HuH-7.5 (cell line): ENCODE results near the gene CEACAM5.

Experiments used
- DNase-seq: peaks from one replicate; pipeline ENCODE4 v3.0.0; 2011; ENCODE audit warnings: low spot score

CEACAM5 gene

GRCh38 chr19:41708481-41708880 is at the start of gene CEACAM5:
TSS of gene CEACAM5 (plus strand) at chr19:41708626. CDS start at chr19:41708732, 106 bp downstream.
- DNase-seq = no peak

GRCh38 chr19:41666075-41666474 is 42.4 kb upstream of the CEACAM5 start:
- no peak for DNase-seq

GRCh38 chr19:41668315-41668714 is 40.1 kb upstream of the CEACAM5 start:
- no peak for DNase-seq

GRCh38 chr19:41670755-41671154 is 37.7 kb upstream of the CEACAM5 start:
- no peak for DNase-seq

DNA sequence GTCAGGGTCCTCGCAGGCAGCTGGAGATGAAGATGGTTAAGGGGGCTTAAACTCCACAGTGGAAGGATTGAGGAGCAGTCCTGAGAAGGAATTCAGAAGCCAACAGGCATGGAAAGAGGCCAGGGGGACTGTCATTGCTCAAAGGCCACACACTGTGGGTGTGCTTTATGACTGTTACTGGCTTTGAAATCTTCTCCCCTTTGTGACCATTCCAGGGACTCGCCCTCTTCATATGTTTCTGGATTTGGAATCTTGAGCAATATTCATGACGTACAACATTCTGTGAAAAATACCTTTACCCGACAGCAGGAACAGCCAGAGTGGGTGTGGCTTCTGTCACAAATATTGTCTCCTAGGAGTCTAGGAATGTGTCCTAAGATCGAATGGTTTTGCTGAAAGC is 36.9 kb upstream of the CEACAM5 start:
- DNase-seq = no peak

DNA sequence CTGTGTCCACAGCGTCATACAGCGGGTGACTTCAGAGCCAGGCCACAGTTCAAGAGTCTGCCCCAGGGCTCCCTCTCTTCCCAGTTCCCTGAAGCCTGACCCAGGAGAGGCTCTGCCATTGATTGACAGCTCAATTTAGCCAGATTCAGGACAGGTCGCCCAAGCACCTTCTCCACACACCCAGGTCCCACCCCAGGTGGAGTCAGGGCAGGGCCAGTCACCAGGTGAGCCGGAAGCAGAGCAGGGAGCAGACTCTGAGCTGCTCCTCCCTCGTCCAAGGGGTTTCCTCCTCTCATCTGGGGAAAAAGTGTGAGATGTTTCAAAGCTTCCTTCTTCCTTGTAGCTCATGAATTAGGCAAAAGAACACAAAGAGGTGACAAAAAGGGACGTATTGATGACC is 26.0 kb upstream of the CEACAM5 start:
- no peak for DNase-seq

DNA sequence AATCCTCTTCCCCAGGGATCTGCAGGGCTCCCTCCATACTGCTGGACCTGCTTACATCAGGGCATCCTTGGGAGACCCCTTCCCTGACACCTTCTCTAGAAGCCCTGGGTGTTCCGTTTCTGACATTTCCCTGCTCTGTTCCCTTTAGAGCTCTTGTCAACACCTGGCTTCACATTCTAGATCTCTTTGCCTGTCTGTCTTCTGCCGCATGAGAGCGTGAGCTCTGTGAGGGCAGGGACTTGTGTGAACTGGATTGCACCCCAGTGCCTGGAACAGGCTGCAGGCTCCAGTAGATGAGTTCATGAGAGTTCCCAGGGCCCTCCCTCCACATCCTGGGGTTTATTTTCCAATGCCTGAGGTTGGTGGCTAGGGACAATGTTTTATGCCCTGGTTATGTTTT is 21.0 kb upstream of the CEACAM5 start:
- DNase-seq = no peak

- no peak for DNase-seq
Observed at GRCh38 chr19:41688098-41688497, 20.3 kb upstream of the CEACAM5 start, which contains the start of gene CEACAM7. TSS of gene CEACAM7 (minus strand) at chr19:41688270. CDS start at chr19:41688165, 105 bp downstream.

DNA sequence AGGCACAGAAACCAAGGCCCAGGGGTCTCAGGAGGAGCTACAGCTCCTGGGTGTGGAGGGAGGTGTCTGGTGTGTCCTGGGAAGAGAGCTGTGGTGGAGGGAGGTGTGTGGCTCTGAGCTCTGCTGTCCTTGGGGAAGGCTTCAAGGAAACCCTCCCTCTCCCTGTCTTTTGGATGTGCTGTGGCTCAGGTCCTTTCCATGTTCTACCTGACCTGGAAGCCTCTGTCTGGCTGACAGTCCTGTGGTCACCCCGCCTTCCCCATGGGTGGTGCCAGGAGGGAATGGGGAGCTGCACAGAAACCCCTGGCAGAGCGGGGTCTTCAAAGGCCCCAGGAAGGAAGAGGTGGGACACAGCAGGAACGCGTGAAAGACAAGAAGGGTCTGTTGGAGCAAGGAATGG is 19.7 kb upstream of the CEACAM5 start:
- no peak for DNase-seq

- DNase-seq = no peak
Observed at GRCh38 chr19:41689993-41690800, 18.2 kb upstream of the CEACAM5 start.

- DNase-seq = no peak
Observed at GRCh38 chr19:41690801-41691065, 17.7 kb upstream of the CEACAM5 start.

- DNase-seq = peak; percentile 43
Observed at GRCh38 chr19:41691268-41691970, 17.0 kb upstream of the CEACAM5 start.

GRCh38 chr19:41694196-41694595 is 14.2 kb upstream of the CEACAM5 start:
- no peak for DNase-seq

GRCh38 chr19:41694831-41695635 is 13.4 kb upstream of the CEACAM5 start:
- no peak for DNase-seq

GRCh38 chr19:41695745-41696144 is 12.7 kb upstream of the CEACAM5 start:
- DNase-seq = no peak

DNA sequence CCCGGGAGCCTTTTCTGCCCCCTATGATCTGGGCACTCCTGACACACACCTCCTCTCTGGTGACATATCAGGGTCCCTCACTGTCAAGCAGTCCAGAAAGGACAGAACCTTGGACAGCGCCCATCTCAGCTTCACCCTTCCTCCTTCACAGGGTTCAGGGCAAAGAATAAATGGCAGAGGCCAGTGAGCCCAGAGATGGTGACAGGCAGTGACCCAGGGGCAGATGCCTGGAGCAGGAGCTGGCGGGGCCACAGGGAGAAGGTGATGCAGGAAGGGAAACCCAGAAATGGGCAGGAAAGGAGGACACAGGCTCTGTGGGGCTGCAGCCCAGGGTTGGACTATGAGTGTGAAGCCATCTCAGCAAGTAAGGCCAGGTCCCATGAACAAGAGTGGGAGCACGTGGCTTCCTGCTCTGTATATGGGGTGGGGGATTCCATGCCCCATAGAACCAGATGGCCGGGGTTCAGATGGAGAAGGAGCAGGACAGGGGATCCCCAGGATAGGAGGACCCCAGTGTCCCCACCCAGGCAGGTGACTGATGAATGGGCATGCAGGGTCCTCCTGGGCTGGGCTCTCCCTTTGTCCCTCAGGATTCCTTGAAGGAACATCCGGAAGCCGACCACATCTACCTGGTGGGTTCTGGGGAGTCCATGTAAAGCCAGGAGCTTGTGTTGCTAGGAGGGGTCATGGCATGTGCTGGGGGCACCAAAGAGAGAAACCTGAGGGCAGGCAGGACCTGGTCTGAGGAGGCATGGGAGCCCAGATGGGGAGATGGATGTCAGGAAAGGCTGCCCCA is 11.8 kb upstream of the CEACAM5 start:
- DNase-seq = no peak

GRCh38 chr19:41697198-41697855 is 11.1 kb upstream of the CEACAM5 start:
- DNase-seq = no peak

DNA sequence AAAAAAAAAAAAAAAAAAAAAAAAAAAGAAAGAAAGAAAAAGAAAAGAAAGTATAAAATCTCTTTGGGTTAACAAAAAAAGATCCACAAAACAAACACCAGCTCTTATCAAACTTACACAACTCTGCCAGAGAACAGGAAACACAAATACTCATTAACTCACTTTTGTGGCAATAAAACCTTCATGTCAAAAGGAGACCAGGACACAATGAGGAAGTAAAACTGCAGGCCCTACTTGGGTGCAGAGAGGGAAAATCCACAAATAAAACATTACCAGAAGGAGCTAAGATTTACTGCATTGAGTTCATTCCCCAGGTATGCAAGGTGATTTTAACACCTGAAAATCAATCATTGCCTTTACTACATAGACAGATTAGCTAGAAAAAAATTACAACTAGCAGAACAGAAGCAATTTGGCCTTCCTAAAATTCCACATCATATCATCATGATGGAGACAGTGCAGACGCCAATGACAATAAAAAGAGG is 9.6 kb upstream of the CEACAM5 start:
- no peak for DNase-seq

- no peak for DNase-seq
Observed at GRCh38 chr19:41699231-41699967, 9.0 kb upstream of the CEACAM5 start.

DNA sequence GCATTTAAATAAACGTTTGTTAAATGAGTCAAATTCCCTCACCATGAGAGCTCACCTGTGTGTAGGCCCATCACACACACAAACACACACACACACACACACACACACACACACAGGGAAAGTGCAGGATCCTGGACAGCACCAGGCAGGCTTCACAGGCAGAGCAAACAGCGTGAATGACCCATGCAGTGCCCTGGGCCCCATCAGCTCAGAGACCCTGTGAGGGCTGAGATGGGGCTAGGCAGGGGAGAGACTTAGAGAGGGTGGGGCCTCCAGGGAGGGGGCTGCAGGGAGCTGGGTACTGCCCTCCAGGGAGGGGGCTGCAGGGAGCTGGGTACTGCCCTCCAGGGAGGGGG is 8.5 kb upstream of the CEACAM5 start:
- DNase-seq = no peak
